ENCODE results near the gene YES1. TPM values are rescaled to one million over a fixed set of nuclear protein-coding genes. Genes with fewer than 3 reads are reported as not detected.

Gene YES1
- total RNA-seq, 2 experiments from 2014 or later, result 11.2 to 12.0 TPM

- H3K27me3 Mint-ChIP-seq, result no peaks in the 10 kb centered on the region
- no peaks in the 10 kb centered on the region for H3K9me3 Mint-ChIP-seq
- peaks cover 40% of the 10 kb centered on the region for H3K36me3 Mint-ChIP-seq (ENCODE audit: low read depth)
- CTCF ChIA-PET, result interaction anchor here (6.9 kb wide), 1 partner anchor 122 kb away, joined by 82 read pairs; no protein-coding TSS in a partner anchor
- POLR2A ChIA-PET, result interaction anchor here (0.6 to 4.3 kb wide), 3 partner anchors 32 to 52 kb away, joined by 3 to 32 read pairs (median 3); partner anchors contain the start of gene TYMS
- no peak for DNase-seq
- H3K27ac Mint-ChIP-seq, result no peak overlapping the region
- peaks cover 51% of the 10 kb centered on the region for H3K4me1 Mint-ChIP-seq
- H3K4me3 Mint-ChIP-seq, result no peak overlapping the region
Observed at GRCh38 chr18:709771-710170, 102.3 kb downstream of the YES1 start.

GRCh38 chr18:708096-708495 lies 103.9 kb downstream of the YES1 start:
- DNase-seq, result no peak
- Mint-ChIP-seq H3K4me3 (no peak overlapping the region), H3K27ac (no peak overlapping the region), H3K27me3 (no peaks in the 10 kb centered on the region), H3K9me3 (no peaks in the 10 kb centered on the region), H3K36me3 (ENCODE audit: low read depth) (peaks cover 45% of the 10 kb centered on the region), H3K4me1 (peaks cover 42% of the 10 kb centered on the region)
- CTCF ChIA-PET, result interaction anchor here (1.0 to 1.7 kb wide), 3 partner anchors 84 to 131 kb away, joined by 3 to 5 read pairs (median 4); no protein-coding TSS in a partner anchor
- POLR2A ChIA-PET, result interaction anchor here (4.3 kb wide), 1 partner anchor 50 kb away, joined by 32 read pairs; the partner anchor contains the start of gene TYMS

- CTCF ChIA-PET, result interaction anchor here (0.7 to 2.6 kb wide), 3 partner anchors 40 to 133 kb away, joined by 3 to 7 read pairs (median 6); no protein-coding TSS in a partner anchor
- Mint-ChIP-seq H3K4me3 (no peak overlapping the region), H3K27me3 (no peaks in the 10 kb centered on the region), H3K27ac (no peak overlapping the region), H3K9me3 (no peaks in the 10 kb centered on the region), H3K36me3 (ENCODE audit: low read depth) (peaks cover 47% of the 10 kb centered on the region), H3K4me1 (peaks cover 39% of the 10 kb centered on the region)
- DNase-seq, result no peak
- POLR2A ChIA-PET, result interaction anchor here (0.8 kb wide), 1 partner anchor 48 kb away, joined by 3 read pairs; no protein-coding TSS in a partner anchor
Observed at GRCh38 chr18:706405-706804, 105.6 kb downstream of the YES1 start.

- H3K27ac Mint-ChIP-seq, result peak overlapping the region; percentile 74
- CTCF ChIA-PET, result interaction anchor here (0.6 to 1.7 kb wide), 4 partner anchors 10 to 127 kb away, joined by 3 to 4 read pairs (median 4); no protein-coding TSS in a partner anchor
- POLR2A ChIA-PET, result interaction anchor here (1.2 to 2.6 kb wide), 2 partner anchors 9 to 45 kb away, joined by 3 to 11 read pairs; partner anchors contain the start of genes ENOSF1 and TYMS
- peaks cover 15% of the 10 kb centered on the region for H3K4me1 Mint-ChIP-seq
- no peak overlapping the region for H3K4me3 Mint-ChIP-seq
- H3K27me3 Mint-ChIP-seq, result no peaks in the 10 kb centered on the region
- no peaks in the 10 kb centered on the region for H3K9me3 Mint-ChIP-seq
- H3K36me3 Mint-ChIP-seq (ENCODE audit: low read depth), result peaks cover 39% of the 10 kb centered on the region
- no peak for DNase-seq
Observed at GRCh38 chr18:703213-703967, 108.7 kb downstream of the YES1 start.

- Mint-ChIP-seq H3K9me3 (no peaks in the 10 kb centered on the region), H3K36me3 (ENCODE audit: low read depth) (peaks cover 31% of the 10 kb centered on the region), H3K27me3 (no peaks in the 10 kb centered on the region), H3K4me3 (no peak overlapping the region), H3K4me1 (peaks cover 13% of the 10 kb centered on the region), H3K27ac (no peak overlapping the region)
- CTCF ChIA-PET, result interaction anchor here (0.7 to 1.7 kb wide), 3 partner anchors 13 to 141 kb away, joined by 3 to 5 read pairs (median 3); no protein-coding TSS in a partner anchor
- DNase-seq, result no peak
- POLR2A ChIA-PET, result interaction anchor here (1.6 to 1.9 kb wide), 2 partner anchors 15 to 17 kb away, joined by 3 to 7 read pairs; no protein-coding TSS in a partner anchor
Observed at GRCh38 chr18:697800-698199, 114.2 kb downstream of the YES1 start.

GRCh38 chr18:697012-697411 lies 115.0 kb downstream of the YES1 start:
- POLR2A ChIA-PET, result interaction anchor here (1.0 to 1.9 kb wide), 2 partner anchors 16 to 38 kb away, joined by 3 to 7 read pairs; no protein-coding TSS in a partner anchor
- no peak overlapping the region for H3K27ac Mint-ChIP-seq
- no peak for DNase-seq
- H3K4me1 Mint-ChIP-seq, result peaks cover 14% of the 10 kb centered on the region
- H3K9me3 Mint-ChIP-seq, result no peaks in the 10 kb centered on the region
- H3K4me3 Mint-ChIP-seq, result no peak overlapping the region
- CTCF ChIA-PET, result interaction anchor here (1.4 to 1.7 kb wide), 2 partner anchors 16 to 73 kb away, joined by 4 to 5 read pairs; partner anchors contain the start of gene ENOSF1
- peaks cover 31% of the 10 kb centered on the region for H3K36me3 Mint-ChIP-seq (ENCODE audit: low read depth)
- H3K27me3 Mint-ChIP-seq, result no peaks in the 10 kb centered on the region

GRCh38 chr18:693466-694187 lies 118.4 kb downstream of the YES1 start:
- DNase-seq, result no peak
- peaks cover 38% of the 10 kb centered on the region for H3K36me3 Mint-ChIP-seq (ENCODE audit: low read depth)
- no peaks in the 10 kb centered on the region for H3K27me3 Mint-ChIP-seq
- H3K27ac Mint-ChIP-seq, result peak overlapping the region; percentile 21
- H3K9me3 Mint-ChIP-seq, result no peaks in the 10 kb centered on the region
- ChIA-PET CTCF (interaction anchor here (1.0 kb wide), 1 partner anchor 9 kb away, joined by 4 read pairs; no protein-coding TSS in a partner anchor), POLR2A (interaction anchor here (1.2 to 2.2 kb wide), 3 partner anchors 11 to 17 kb away, joined by 3 to 7 read pairs (median 4); no protein-coding TSS in a partner anchor)
- peaks cover 12% of the 10 kb centered on the region for H3K4me1 Mint-ChIP-seq
- H3K4me3 Mint-ChIP-seq, result no peak overlapping the region

GRCh38 chr18:692824-693223 lies 119.2 kb downstream of the YES1 start:
- POLR2A ChIA-PET, result interaction anchor here (1.2 to 2.2 kb wide), 3 partner anchors 10 to 17 kb away, joined by 3 to 7 read pairs (median 4); no protein-coding TSS in a partner anchor
- CTCF ChIA-PET, result interaction anchor here (0.9 to 1.0 kb wide), 2 partner anchors 10 to 20 kb away, joined by 3 to 4 read pairs; partner anchors contain the start of gene ENOSF1
- no peaks in the 10 kb centered on the region for H3K27me3 Mint-ChIP-seq
- DNase-seq, result no peak
- H3K9me3 Mint-ChIP-seq, result no peaks in the 10 kb centered on the region
- H3K4me3 Mint-ChIP-seq, result no peak overlapping the region
- peaks cover 10% of the 10 kb centered on the region for H3K4me1 Mint-ChIP-seq
- no peak overlapping the region for H3K27ac Mint-ChIP-seq
- peaks cover 41% of the 10 kb centered on the region for H3K36me3 Mint-ChIP-seq (ENCODE audit: low read depth)

GRCh38 chr18:688323-688722 lies 123.7 kb downstream of the YES1 start:
- Mint-ChIP-seq H3K27ac (no peak overlapping the region), H3K27me3 (no peaks in the 10 kb centered on the region), H3K36me3 (ENCODE audit: low read depth) (peaks cover 60% of the 10 kb centered on the region), H3K4me3 (no peak overlapping the region), H3K9me3 (no peaks in the 10 kb centered on the region), H3K4me1 (peaks cover 12% of the 10 kb centered on the region)
- DNase-seq, result no peak
- POLR2A ChIA-PET, result no interaction called here
- CTCF ChIA-PET, result interaction anchor here (1.4 kb wide), 1 partner anchor 142 kb away, joined by 3 read pairs; no protein-coding TSS in a partner anchor

GRCh38 chr18:686339-687111 lies 125.5 kb downstream of the YES1 start:
- DNase-seq, result no peak
- H3K9me3 Mint-ChIP-seq, result no peaks in the 10 kb centered on the region
- ChIA-PET CTCF (interaction anchor here (0.8 to 1.5 kb wide), 2 partner anchors 24 to 146 kb away, joined by 3 to 6 read pairs; no protein-coding TSS in a partner anchor), POLR2A (interaction anchor here (0.8 to 1.6 kb wide), 5 partner anchors 12 to 418 kb away, joined by 3 to 6 read pairs (median 3); partner anchors contain the start of gene ENOSF1)
- no peaks in the 10 kb centered on the region for H3K27me3 Mint-ChIP-seq
- H3K4me3 Mint-ChIP-seq, result no peak overlapping the region
- H3K27ac Mint-ChIP-seq, result no peak overlapping the region
- peaks cover 21% of the 10 kb centered on the region for H3K4me1 Mint-ChIP-seq
- peaks cover 62% of the 10 kb centered on the region for H3K36me3 Mint-ChIP-seq (ENCODE audit: low read depth)

GRCh38 chr18:685438-685837 lies 126.6 kb downstream of the YES1 start:
- H3K4me1 Mint-ChIP-seq, result peaks cover 29% of the 10 kb centered on the region
- ChIA-PET POLR2A (interaction anchor here (1.1 kb wide), 1 partner anchor 417 kb away, joined by 3 read pairs; no protein-coding TSS in a partner anchor), CTCF (interaction anchor here (1.5 kb wide), 1 partner anchor 147 kb away, joined by 6 read pairs; no protein-coding TSS in a partner anchor)
- H3K36me3 Mint-ChIP-seq (ENCODE audit: low read depth), result peaks cover 64% of the 10 kb centered on the region
- DNase-seq, result no peak
- no peaks in the 10 kb centered on the region for H3K27me3 Mint-ChIP-seq
- H3K9me3 Mint-ChIP-seq, result no peaks in the 10 kb centered on the region
- H3K4me3 Mint-ChIP-seq, result no peak overlapping the region
- H3K27ac Mint-ChIP-seq, result no peak overlapping the region

Data from activated CD4-positive, alpha-beta memory T cell treated with anti-CD3 and anti-CD28 coated beads, Interleukin-2, amount 10 ng/mL, durations not matched to agents 7 days and 5 days (primary cell).